Measurements from ENCODE around the gene INO80B.
A peak's percentile ranks its signal among the peaks of the same experiment; 100 is the strongest.
"Not testable (repeated sequence)": the region's sequence is repeated elsewhere in the genome, so short reads cannot be mapped to it uniquely, and the experiment has no call there.

Gene INO80B

DNA sequence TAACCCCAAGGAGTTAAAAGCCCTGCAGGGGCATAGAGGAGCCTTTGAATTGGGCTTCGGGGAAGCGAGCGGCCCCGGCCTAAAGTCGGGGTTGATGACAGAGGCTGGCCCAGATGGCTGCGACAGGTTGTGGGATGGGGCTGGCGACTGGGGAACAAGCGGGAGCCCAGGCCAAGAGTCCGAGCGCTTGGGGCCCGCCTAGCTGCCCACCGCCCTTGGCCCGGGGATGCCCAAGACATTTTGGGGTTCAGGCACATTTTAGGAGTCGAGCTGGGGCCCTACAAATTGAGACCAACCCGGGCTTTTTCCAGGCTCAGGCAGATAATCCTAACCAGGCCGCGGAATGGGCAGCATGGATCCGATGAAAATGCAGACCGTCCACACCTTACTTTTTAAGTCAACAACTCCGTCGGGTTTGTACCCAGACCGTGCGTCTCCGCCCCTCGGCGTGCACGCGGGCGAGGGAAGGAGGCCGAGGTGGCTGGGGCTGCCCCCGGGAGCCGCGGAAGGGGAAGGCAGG, 13.7 kb upstream of the INO80B start:
- DNase-seq, result no peak
- intact Hi-C loops (cut with DNase I; ENCODE audit: low total_unique reads), result no loop called here
- H3K36me3 ChIP-seq, result no peaks in the 10 kb centered on the region
- peaks cover 0 to 13% of the 10 kb centered on the region in 2 donors for H3K27me3 ChIP-seq
- peak overlapping the region; percentile 68 to 76 for H3K27ac ChIP-seq
- peaks cover 0 to 45% (median 21%) of the 10 kb centered on the region in 4 donors for H3K4me1 ChIP-seq
- TF ChIP-seq, protein P1, sequence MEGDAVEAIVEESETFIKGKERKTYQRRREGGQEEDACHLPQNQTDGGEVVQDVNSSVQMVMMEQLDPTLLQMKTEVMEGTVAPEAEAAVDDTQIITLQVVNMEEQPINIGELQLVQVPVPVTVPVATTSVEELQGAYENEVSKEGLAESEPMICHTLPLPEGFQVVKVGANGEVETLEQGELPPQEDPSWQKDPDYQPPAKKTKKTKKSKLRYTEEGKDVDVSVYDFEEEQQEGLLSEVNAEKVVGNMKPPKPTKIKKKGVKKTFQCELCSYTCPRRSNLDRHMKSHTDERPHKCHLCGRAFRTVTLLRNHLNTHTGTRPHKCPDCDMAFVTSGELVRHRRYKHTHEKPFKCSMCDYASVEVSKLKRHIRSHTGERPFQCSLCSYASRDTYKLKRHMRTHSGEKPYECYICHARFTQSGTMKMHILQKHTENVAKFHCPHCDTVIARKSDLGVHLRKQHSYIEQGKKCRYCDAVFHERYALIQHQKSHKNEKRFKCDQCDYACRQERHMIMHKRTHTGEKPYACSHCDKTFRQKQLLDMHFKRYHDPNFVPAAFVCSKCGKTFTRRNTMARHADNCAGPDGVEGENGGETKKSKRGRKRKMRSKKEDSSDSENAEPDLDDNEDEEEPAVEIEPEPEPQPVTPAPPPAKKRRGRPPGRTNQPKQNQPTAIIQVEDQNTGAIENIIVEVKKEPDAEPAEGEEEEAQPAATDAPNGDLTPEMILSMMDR (IDR thresholded peaks at IDR 0.05), result no peak
- peak overlapping the region; percentile 50 to 64 for H3K4me3 ChIP-seq
- no peaks in the 10 kb centered on the region for H3K9me3 ChIP-seq

DNA sequence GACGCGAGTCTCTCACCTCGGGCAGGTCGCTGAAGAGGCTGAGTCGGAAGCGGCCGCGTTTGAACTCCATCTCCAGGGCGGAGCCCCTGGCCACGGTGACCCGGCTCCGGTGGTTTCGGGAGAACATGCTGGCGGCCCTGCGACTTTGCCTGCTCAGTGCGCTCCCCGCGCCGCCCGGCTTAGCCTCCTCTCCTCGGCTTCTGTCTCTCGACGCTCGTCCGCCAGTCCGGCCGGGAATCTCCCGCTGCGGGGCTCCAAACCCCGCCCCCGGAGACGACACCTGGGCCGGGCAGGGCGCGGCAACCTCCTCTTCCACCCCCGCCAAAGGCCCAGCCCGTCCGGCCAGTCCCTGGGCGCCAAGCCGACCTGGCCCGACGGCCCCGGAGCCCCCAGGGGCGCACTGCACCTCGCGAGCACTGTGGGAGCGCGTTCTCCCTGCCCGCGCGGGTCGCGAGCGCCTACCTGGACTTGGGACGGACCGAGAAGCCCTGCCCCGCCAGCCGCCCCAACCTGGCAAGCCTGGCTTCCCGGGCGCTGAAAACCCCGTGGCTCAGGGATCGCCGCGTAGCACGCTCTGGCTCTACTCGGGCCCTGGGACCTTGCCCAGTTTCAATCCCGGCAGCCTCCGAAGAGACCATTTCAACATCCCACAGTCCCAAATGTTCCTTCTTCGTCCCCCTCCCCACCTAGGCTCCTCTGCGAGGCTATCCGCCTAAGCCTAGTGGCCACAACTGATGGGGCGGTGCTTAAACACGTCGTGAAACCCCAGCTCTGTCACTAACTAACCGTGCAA, 13.0 kb upstream of the INO80B start, which contains the start of gene RTKN:
Gene RTKN, minus strand, starts transcription at position 248 of the 793 bp plus-strand sequence. Its CDS starts 121 bp downstream, at position 127.
- peak within 1 kb of the TSS; percentile 68 to 76 for H3K27ac ChIP-seq
- peak within 1 kb of the TSS; percentile 50 to 64 for H3K4me3 ChIP-seq
- H3K27me3 ChIP-seq, result peaks cover 0 to 13% of the 10 kb centered on the region in 2 donors
- TF ChIP-seq, protein P1 (IDR thresholded peaks at IDR 0.05), result no peak
- DNase-seq, result no peak
- intact Hi-C loops (cut with DNase I; ENCODE audit: low total_unique reads), result no loop called here
- no peaks in the 10 kb centered on the region for H3K36me3 ChIP-seq
- H3K9me3 ChIP-seq, result no peaks in the 10 kb centered on the region
- peaks cover 0 to 42% (median 21%) of the 10 kb centered on the region in 4 donors for H3K4me1 ChIP-seq

DNA sequence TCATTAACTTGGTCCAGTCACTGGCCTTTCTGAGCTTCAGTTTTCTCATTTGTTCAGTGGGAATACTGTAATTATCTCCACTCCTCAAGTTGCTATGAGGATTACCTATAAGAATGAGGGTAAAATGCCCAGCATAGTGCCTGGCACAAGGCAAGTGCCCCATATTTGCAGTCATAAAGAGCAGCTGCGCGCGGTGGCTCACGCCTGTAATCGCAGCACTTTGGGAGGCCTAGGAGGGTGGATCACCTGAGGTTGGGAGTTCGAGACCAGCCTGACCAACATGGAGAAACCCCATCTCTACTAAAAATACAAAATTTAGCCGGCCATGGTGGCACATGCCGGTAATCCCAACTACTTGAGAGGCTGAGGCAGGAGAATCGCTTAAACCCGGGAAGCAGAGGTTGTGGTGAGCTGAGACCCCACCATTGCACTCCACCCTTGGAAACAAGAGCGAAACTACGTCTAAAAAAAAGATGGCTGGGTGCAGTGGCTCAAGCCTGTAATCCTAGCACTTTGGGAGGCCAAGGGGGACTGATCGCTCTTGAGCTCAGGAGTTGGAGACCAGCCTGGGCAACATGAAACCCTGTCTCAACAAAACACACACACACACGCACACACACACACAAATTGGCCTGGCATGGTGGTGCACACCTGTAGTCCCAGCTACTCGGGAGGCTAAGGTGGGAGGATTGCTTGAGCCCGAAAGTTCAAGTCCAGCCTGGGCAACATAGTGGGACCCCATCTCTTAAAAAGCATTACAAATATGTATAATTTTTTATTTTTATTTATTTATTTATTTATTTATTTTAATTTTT, 12.2 kb upstream of the INO80B start:
- peaks cover 0 to 35% (median 21%) of the 10 kb centered on the region in 4 donors for H3K4me1 ChIP-seq
- intact Hi-C loops (cut with DNase I; ENCODE audit: low total_unique reads); H3K27ac ChIP-seq; H3K36me3 ChIP-seq; H3K9me3 ChIP-seq; DNase-seq: not testable (repeated sequence)
- peak overlapping the region in 1 of 2 donors; percentile 50 for H3K4me3 ChIP-seq
- H3K27me3 ChIP-seq, result peaks cover 0 to 13% of the 10 kb centered on the region in 2 donors

DNA sequence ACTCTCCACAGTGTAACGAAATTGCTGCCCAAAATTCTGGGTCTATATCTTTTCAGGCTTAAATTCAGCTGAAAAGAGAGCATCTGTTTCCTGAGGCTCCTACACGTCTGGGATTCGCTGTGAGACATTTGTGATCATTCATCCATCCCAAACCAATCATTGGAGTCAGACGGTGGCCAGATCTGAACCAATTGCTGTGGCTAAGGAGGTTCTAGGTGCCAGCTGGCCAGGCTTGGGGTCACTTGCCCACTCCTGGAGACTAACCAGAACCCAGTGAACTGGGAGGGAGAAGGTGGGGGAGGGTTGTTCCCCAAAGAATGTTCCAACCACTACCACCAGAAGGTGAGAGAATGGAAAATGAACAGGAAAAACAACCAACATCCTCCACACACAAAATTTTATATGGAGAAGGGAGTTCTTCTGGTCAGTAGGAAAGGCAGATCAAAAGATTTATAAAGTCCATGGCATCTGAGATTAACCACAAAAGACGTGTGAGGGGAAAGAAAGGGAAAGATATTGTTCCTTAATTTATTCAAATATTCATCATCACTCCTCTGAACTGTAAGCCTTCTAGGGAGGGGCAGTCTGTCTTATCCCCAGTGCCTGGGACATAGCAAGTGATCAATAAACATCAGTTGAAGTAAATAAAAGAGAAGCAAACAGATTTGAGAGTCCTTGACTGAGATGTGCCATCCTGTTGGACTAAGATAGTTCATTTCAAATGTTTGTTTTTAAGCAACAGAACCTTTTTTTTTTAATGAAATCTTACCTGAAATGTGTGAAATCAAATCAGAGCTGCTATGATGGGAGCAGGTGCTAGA, 10.2 kb upstream of the INO80B start:
- Histone ChIP-seq H3K27ac (no peak overlapping the region), H3K4me3 (no peak overlapping the region), H3K36me3 (no peaks in the 10 kb centered on the region), H3K4me1 (peaks cover 0 to 20% (median 10%) of the 10 kb centered on the region in 4 donors), H3K9me3 (no peaks in the 10 kb centered on the region), H3K27me3 (peaks cover 0 to 13% of the 10 kb centered on the region in 2 donors)
- DNase-seq, result no peak
- intact Hi-C loops (cut with DNase I; ENCODE audit: low total_unique reads), result no loop called here
- TF ChIP-seq, protein P1 (IDR thresholded peaks at IDR 0.05), result no peak

DNA sequence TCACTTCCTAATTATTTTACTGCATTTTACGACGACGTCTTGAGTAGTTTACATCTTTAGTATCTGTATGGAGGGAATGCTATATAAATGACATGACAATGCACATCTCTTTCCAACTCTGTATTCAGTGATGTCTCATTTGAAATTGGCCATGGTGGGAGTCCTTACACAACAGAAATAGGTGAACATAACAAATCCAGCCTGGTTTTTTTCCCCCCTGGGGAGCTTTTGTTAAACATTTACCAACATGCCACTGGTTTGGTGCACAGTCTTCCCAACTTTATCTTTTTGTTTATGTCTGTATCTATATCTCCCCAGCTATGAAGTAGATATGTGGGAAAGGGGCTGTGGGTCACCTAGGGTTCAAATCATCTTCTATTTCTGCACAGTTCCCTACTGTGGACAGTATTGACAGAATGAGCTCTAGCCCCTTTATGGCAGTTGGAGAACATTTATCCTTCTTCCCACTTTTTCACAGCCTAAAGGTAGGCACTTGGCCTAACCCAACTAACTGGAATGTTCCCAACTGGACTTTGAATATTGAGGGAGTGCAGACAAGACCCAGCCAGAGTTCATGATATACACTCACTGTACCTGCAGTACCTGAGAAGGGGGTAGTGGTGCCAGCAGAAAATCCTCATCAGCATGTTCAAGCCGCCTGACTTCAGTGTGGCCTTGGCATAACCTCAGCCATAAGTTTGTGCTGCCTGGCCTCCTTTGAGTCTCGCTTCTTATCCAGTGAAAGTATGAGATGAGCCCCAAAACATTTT, 7.5 kb upstream of the INO80B start:
- Histone ChIP-seq H3K27ac (no peak overlapping the region), H3K9me3 (no peaks in the 10 kb centered on the region), H3K27me3 (no peaks in the 10 kb centered on the region), H3K36me3 (no peaks in the 10 kb centered on the region), H3K4me3 (no peak overlapping the region), H3K4me1 (no peaks in the 10 kb centered on the region)
- no peak for DNase-seq
- intact Hi-C loops (cut with DNase I; ENCODE audit: low total_unique reads), result no loop called here
- TF ChIP-seq, protein P1 (IDR thresholded peaks at IDR 0.05), result no peak

Measured in tibial artery (tissue), 4 donors.